GM19463 (cell line): Measurements from ENCODE around the gene SIPA1.

Source experiments
- ATAC-seq: cut with Tn5 transposase; IDR thresholded peaks from one replicate; pipeline ENCODE4 v1.9.1; 2021; ENCODE audit warnings: mild to moderate bottlenecking, moderate library complexity; ENCODE audit not compliant: unreplicated experiment

Gene SIPA1

GRCh38 chr11:65607614-65608426, 30.1 kb upstream of the SIPA1 start:
- ATAC-seq = no peak

- ATAC-seq = no peak
Measured at GRCh38 chr11:65609229-65609628, 28.7 kb upstream of the SIPA1 start.

GRCh38 chr11:65609665-65610064, 28.2 kb upstream of the SIPA1 start:
- ATAC-seq = no peak

- ATAC-seq = no peak
Measured at GRCh38 chr11:65610404-65610803, 27.5 kb upstream of the SIPA1 start.

- ATAC-seq = no peak
Measured at GRCh38 chr11:65611028-65611757, 26.7 kb upstream of the SIPA1 start.

- no peak for ATAC-seq
Measured at GRCh38 chr11:65611758-65612603, 25.9 kb upstream of the SIPA1 start.

- no peak for ATAC-seq
Measured at GRCh38 chr11:65612691-65613090, 25.2 kb upstream of the SIPA1 start.

GRCh38 chr11:65613091-65613928, 24.6 kb upstream of the SIPA1 start:
- ATAC-seq = no peak

GRCh38 chr11:65615229-65615949, 22.5 kb upstream of the SIPA1 start, which contains the start of gene PCNX3:
TSS of gene PCNX3 (plus strand) at chr11:65615776. CDS start at chr11:65616312, 536 bp downstream.
- ATAC-seq = peak; percentile 79

GRCh38 chr11:65615950-65616574, 21.8 kb upstream of the SIPA1 start:
- ATAC-seq = no peak

- ATAC-seq = no peak
Measured at GRCh38 chr11:65616575-65617001, 21.3 kb upstream of the SIPA1 start.

GRCh38 chr11:65617136-65617850, 20.6 kb upstream of the SIPA1 start:
- ATAC-seq = no peak

- no peak for ATAC-seq
Measured at GRCh38 chr11:65617990-65618751, 19.7 kb upstream of the SIPA1 start.

- no peak for ATAC-seq
Measured at GRCh38 chr11:65618763-65619162, 19.1 kb upstream of the SIPA1 start.

GRCh38 chr11:65619281-65619928, 18.5 kb upstream of the SIPA1 start:
- ATAC-seq = no peak

GRCh38 chr11:65620666-65621065, 17.2 kb upstream of the SIPA1 start:
- ATAC-seq = no peak

GRCh38 chr11:65621460-65621859, 16.4 kb upstream of the SIPA1 start:
- ATAC-seq = no peak
